IMR-90 (cell line): Measurements from ENCODE around the gene SGCE. TPM values are rescaled to one million over a fixed set of nuclear protein-coding genes. Genes with fewer than 3 reads are reported as not detected.

Experiments used
- ATAC-seq: fragments of 200-7000 bp; cut with Tn5 transposase; 2 replicates; pipeline ENCODE4 v1.9.1; 2020; ENCODE audit warnings: low read depth, mild to moderate bottlenecking, moderate library complexity
- BruUV-seq: library from RNA; stranded (reverse); fragments of 400-500 nt; replicated peaks from 2 replicates; lab custom pipeline; 2021; lab: Mats Ljungman, UMichigan
- CTCF ChIA-PET: fragments of 300-600 bp; formaldehyde crosslinking; extraction: SDS; loops from one replicate; lab custom pipeline; 2021; ENCODE audit warnings: antibody characterized with exemption; lab: Yijun Ruan, JAX
- POLR2A ChIA-PET: fragments of 300-600 bp; sonication (Branson Sonifier 250); formaldehyde crosslinking; loops from one replicate; lab custom pipeline; 2022; ENCODE audit warnings: antibody characterized with exemption; ENCODE audit not compliant: unreplicated experiment; lab: Charles Lee
- DNase-seq: peaks from one replicate; pipeline ENCODE4 v3.0.0; 2013
- H2AFZ ChIP-seq: replicated peaks from 2 replicates; pipeline ENCODE3; 2013; ENCODE audit warnings: low read length, mild to moderate bottlenecking; ENCODE audit not compliant: poor library complexity
- H2AK5ac ChIP-seq: 2 replicates; pipeline ENCODE4 v1.6.1; 2013; ENCODE audit warnings: low read depth, low read length, inconsistent platforms
- H2AK9ac ChIP-seq: replicated peaks from 2 replicates; pipeline ENCODE3; 2013; ENCODE audit warnings: mild to moderate bottlenecking, low read depth, low read length, moderate library complexity; ENCODE audit not compliant: poor library complexity
- H2BK120ac ChIP-seq: 2 replicates; pipeline ENCODE4 v1.6.1; 2013; ENCODE audit warnings: low read depth, low read length, inconsistent platforms
- H2BK15ac ChIP-seq: 3 replicates; pipeline ENCODE4 v1.6.1; 2013; ENCODE audit warnings: low read depth, low read length, inconsistent platforms
- H2BK20ac ChIP-seq: 2 replicates; pipeline ENCODE4 v1.6.1; 2013; ENCODE audit warnings: low read depth, mild to moderate bottlenecking, inconsistent platforms, low read length, moderate library complexity
- H2BK5ac ChIP-seq: 2 replicates; pipeline ENCODE4 v1.6.1; 2013; ENCODE audit warnings: mild to moderate bottlenecking, low read depth, low read length, inconsistent platforms; ENCODE audit not compliant: poor library complexity, severe bottlenecking
- H3K14ac ChIP-seq: replicated peaks from 2 replicates; pipeline ENCODE4 v1.6.1; 2013; ENCODE audit warnings: low read depth, low read length, inconsistent platforms
- H3K18ac ChIP-seq: 2 replicates; pipeline ENCODE4 v1.6.1; 2013; ENCODE audit warnings: low read depth, low read length, control low read depth
- H3K23ac ChIP-seq: 2 replicates; pipeline ENCODE4 v1.6.1; 2013; ENCODE audit warnings: low read depth, low read length, inconsistent platforms
- H3K27ac ChIP-seq: 2 replicates; pipeline ENCODE4 v1.5.1; 2013; ENCODE audit warnings: mild to moderate bottlenecking, control low read depth, low read length; ENCODE audit not compliant: insufficient read depth
- H3K27me3 ChIP-seq: 2 replicates; pipeline ENCODE4 v1.6.1; 2013; ENCODE audit warnings: low read length; ENCODE audit not compliant: control insufficient read depth, insufficient read depth
- H3K36me3 ChIP-seq: 2 replicates; pipeline ENCODE4 v1.6.1; 2013; ENCODE audit warnings: low read length, mixed read lengths; ENCODE audit not compliant: control insufficient read depth, insufficient read depth
- H3K4ac ChIP-seq: 2 replicates; pipeline ENCODE4 v1.6.1; 2013; ENCODE audit warnings: low read depth, low read length, inconsistent platforms
- H3K4me1 ChIP-seq: 2 replicates; pipeline ENCODE4 v1.6.1; 2013; ENCODE audit warnings: low read length, mixed read lengths; ENCODE audit not compliant: control insufficient read depth, insufficient read depth
- H3K4me2 ChIP-seq: 2 replicates; pipeline ENCODE4 v1.6.1; 2013; ENCODE audit warnings: low read depth, mild to moderate bottlenecking, control low read depth, low read length, moderate library complexity
- H3K4me3 ChIP-seq: 2 replicates; pipeline ENCODE4 v1.5.1; 2013; ENCODE audit warnings: low read depth, mild to moderate bottlenecking, control low read depth, low read length, moderate library complexity; ENCODE audit not compliant: insufficient read depth
- H3K56ac ChIP-seq: 2 replicates; pipeline ENCODE4 v1.6.1; 2013; ENCODE audit warnings: low read length, inconsistent platforms; ENCODE audit not compliant: insufficient read depth; ENCODE audit errors: extremely low read depth
- H3K79me1 ChIP-seq, 2 experiments: 2 replicates each; pipeline ENCODE4 v1.6.1; 2013; ENCODE audit warnings: low read length in 2 of 2, inconsistent platforms in 1 of 2, low read depth in 1 of 2
- H3K9ac ChIP-seq: 2 replicates; pipeline ENCODE4 v1.6.1; 2013; ENCODE audit warnings: low read depth, low read length, control low read depth
- H3K9me1 ChIP-seq: 2 replicates; pipeline ENCODE4 v1.6.1; 2013; ENCODE audit warnings: low read length, inconsistent platforms; ENCODE audit not compliant: insufficient read depth
- H3K9me3 ChIP-seq: 2 replicates; pipeline ENCODE4 v1.6.1; 2013; ENCODE audit warnings: low read length; ENCODE audit not compliant: control insufficient read depth, insufficient read depth
- H4K20me1 ChIP-seq: 2 replicates; pipeline ENCODE4 v1.6.1; 2013; ENCODE audit warnings: low read length, inconsistent platforms; ENCODE audit not compliant: insufficient read depth
- H4K5ac ChIP-seq: 2 replicates; pipeline ENCODE4 v1.6.1; 2013; ENCODE audit warnings: mild to moderate bottlenecking, low read depth, low read length, control low read depth
- H4K8ac ChIP-seq, 2 experiments: 2 replicates each; pipeline ENCODE4 v1.6.1; 2013; ENCODE audit warnings: low read depth in 2 of 2, low read length in 2 of 2, control low read depth in 1 of 2, inconsistent platforms in 1 of 2
- H4K91ac ChIP-seq: 2 replicates; pipeline ENCODE4 v1.6.1; 2013; ENCODE audit warnings: low read depth, low read length, inconsistent platforms; ENCODE audit not compliant: insufficient read depth
- ELK1 ChIP-seq: fragments of 150-350 bp; IDR thresholded peaks from 2 replicates; pipeline ENCODE4 v1.6.1; 2016; ENCODE audit warnings: low read depth, mild to moderate bottlenecking, low read length, moderate library complexity, borderline replicate concordance
- FOS ChIP-seq: fragments of 150-350 bp; IDR thresholded peaks from 2 replicates; pipeline ENCODE4 v1.6.1; 2016; ENCODE audit warnings: low read depth, low read length
- MAZ ChIP-seq: IDR thresholded peaks from 2 replicates; pipeline ENCODE4 v1.6.1; 2012; ENCODE audit warnings: low read depth, mild to moderate bottlenecking, low read length, improper control_type of control experiment, moderate library complexity, borderline replicate concordance
- MXI1 ChIP-seq: IDR thresholded peaks from 2 replicates; pipeline ENCODE4 v1.6.1; 2012; ENCODE audit warnings: low read depth, mild to moderate bottlenecking, low read length, moderate library complexity, borderline replicate concordance
- NFE2L2 ChIP-seq: fragments of 150-350 bp; IDR thresholded peaks from 2 replicates; pipeline ENCODE4 v1.6.1; 2016; ENCODE audit warnings: low read depth, mild to moderate bottlenecking, low read length
- RFX5 ChIP-seq: IDR thresholded peaks from 2 replicates; pipeline ENCODE4 v1.8.0; 2012; ENCODE audit warnings: low read depth, mild to moderate bottlenecking, low read length, moderate library complexity
- WGBS, 2 experiments: methylation state at CpG; one replicate each; pipeline versions ENCODE4 v1.1.5 to v1.1.7; 2013; ENCODE audit warnings: missing lambda C conversion rate in 2 of 2; ENCODE audit not compliant: insufficient read length in 1 of 2; ENCODE audit errors: extremely low coverage in 2 of 2; 5-methylcytosine and 5-hydroxymethylcytosine counted together
- dilution Hi-C: fragments of 300-500 bp; cut with HindIII; formaldehyde crosslinking; loops from one replicate; pipeline ENCODE4 v1.14.3; 2018; ENCODE audit warnings: low sequenced_read_pairs; ENCODE audit not compliant: unreplicated experiment
- in situ Hi-C: fragments of 300-500 bp; cut with MboI; formaldehyde crosslinking; loops from 3 replicates; pipeline ENCODE4 v1.14.3; 2019; ENCODE audit warnings: low sequenced_read_pairs, inconsistent platforms, mixed read lengths
- intact Hi-C: fragments of 100-400 bp; cut with micrococcal nuclease; formaldehyde crosslinking; loops from 2 replicates; pipeline ENCODE4 v1.10.0; 2022
- polyA plus RNA-seq, 3 experiments: library from polyadenylated mRNA; depleted of rRNA; stranded (reverse); fragments of >200 nt; gene quantifications; 2 replicates each; pipeline ENCODE4 v1.2.3, GENCODE V29; 2012; ENCODE audit warnings: low replicate concordance in 1 of 3
- total RNA-seq: library from RNA; depleted of rRNA; stranded (reverse); fragments of >200 nt; gene quantifications from 2 replicates; pipeline ENCODE4 v1.2.3, GENCODE V29; 2012

SGCE gene
- total and polyA plus RNA-seq, 2 of the 4 experiments (the other 2 are of a cell fraction): 39.4 to 40.5 TPM

- Histone ChIP-seq H3K23ac (no peak overlapping the region), H3K4ac (no peak overlapping the region), H3K56ac (no peak overlapping the region), H2BK5ac (no peak overlapping the region), H4K91ac (no peak overlapping the region), H3K27me3 (no peaks in the 10 kb centered on the region), H4K5ac (no peak overlapping the region), H4K8ac (no peak overlapping the region), H4K20me1 (no peaks in the 10 kb centered on the region), H3K14ac (no peak overlapping the region), H3K18ac (no peak overlapping the region), H2BK15ac (no peak overlapping the region), H3K4me2 (no peak overlapping the region), H2AFZ (no peak overlapping the region), H2AK9ac (no peak overlapping the region), H2BK20ac (no peak overlapping the region), H3K9ac (no peak overlapping the region), H3K9me3 (no peaks in the 10 kb centered on the region), H3K4me3 (no peak overlapping the region), H3K27ac (no peak overlapping the region), H2AK5ac (no peak overlapping the region), H3K79me1 (no peaks in the 10 kb centered on the region), H3K9me1 (no peaks in the 10 kb centered on the region), H3K36me3 (no peaks in the 10 kb centered on the region), H3K4me1 (no peaks in the 10 kb centered on the region), H2BK120ac (no peak overlapping the region)
- DNase-seq: no peak
- intact Hi-C loops (no loop called here), dilution Hi-C loops (no loop called here), in situ Hi-C loops (no loop called here)
- TF ChIP-seq FOS (no peak), NFE2L2 (no peak), ELK1 (no peak), MAZ (no peak), MXI1 (no peak), RFX5 (no peak)
- ChIA-PET CTCF (interaction anchor here (0.8 to 0.9 kb wide), 2 partner anchors 8 to 109 kb away, joined by 3 to 5 read pairs; partner anchors contain the start of gene SGCE), POLR2A (no interaction called here)
- WGBS, 2 experiments: no CpG with 5 or more reads among the region's 1 CpG
- no peak for ATAC-seq
- no TSS peak for BruUV-seq
Measured at GRCh38 chr7:94547126-94547525, 108.8 kb downstream of the SGCE start.
